Brain microvascular endothelial cell (primary cell): ENCODE measurements around the gene PRPH2.

Source experiments
- DNase-seq: peaks from one replicate; pipeline ENCODE4 v3.0.0-alpha.2; 2020
- H3K27ac ChIP-seq: fragments of 250-450 bp; sonication (Bioruptor Pico); 2 replicates; pipeline ENCODE4 v1.5.1; 2020; ENCODE audit warnings: mild to moderate bottlenecking, moderate library complexity
- H3K27me3 ChIP-seq: fragments of 250-450 bp; sonication (Bioruptor Pico); replicated peaks from 2 replicates; pipeline ENCODE4 v1.5.1; 2020; ENCODE audit warnings: mild to moderate bottlenecking
- H3K36me3 ChIP-seq: fragments of 250-450 bp; sonication (Bioruptor Pico); replicated peaks from 2 replicates; pipeline ENCODE4 v1.5.1; 2020; ENCODE audit warnings: mild to moderate bottlenecking
- H3K4me3 ChIP-seq: 2 replicates; pipeline ENCODE4 v1.5.1; 2011; ENCODE audit warnings: low read depth, mild to moderate bottlenecking, control low read depth, low read length, moderate library complexity
- in situ Hi-C: cut with HindIII; loops from 2 replicates; pipeline ENCODE4 v1.10.0; 2017; ENCODE audit warnings: low sequenced_read_pairs, low pct_ligation_motif_present
- TF ChIP-seq, protein P1 (sequence below): IDR thresholded peaks from 2 replicates; pipeline ENCODE4 v1.5.1; 2011; ENCODE audit warnings: low read depth, mild to moderate bottlenecking, moderate library complexity, low read length, control low read depth, inconsistent platforms; ENCODE audit errors: missing control alignments

Gene PRPH2

DNA sequence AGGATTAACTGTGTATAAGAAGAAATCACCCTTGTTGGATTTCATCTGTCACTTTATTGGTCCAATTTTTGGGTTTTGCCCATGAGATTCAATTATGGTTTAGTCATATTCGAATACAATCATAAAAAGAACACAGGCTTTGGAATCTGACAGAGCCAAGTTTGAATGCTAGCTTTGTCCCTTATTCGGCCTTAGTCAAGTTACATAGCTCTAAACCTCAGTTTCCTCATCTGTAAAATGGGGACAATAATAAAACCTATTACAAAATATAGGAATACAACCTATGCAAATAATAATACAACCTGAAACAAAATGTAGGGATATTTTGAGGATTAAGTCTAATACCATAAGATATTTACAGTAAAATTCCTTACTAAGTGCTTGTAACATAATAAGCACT, 57.7 kb downstream of the PRPH2 start:
- Histone ChIP-seq H3K27me3 (no peaks in the 10 kb centered on the region), H3K36me3 (peaks cover 63% of the 10 kb centered on the region), H3K27ac (no peak overlapping the region), H3K4me3 (no peak overlapping the region)
- DNase-seq: no peak
- in situ Hi-C loops: loop anchor here (25.0 kb wide), 1 partner anchor 198 kb away; no protein-coding TSS in a partner anchor
- TF ChIP-seq, protein P1, sequence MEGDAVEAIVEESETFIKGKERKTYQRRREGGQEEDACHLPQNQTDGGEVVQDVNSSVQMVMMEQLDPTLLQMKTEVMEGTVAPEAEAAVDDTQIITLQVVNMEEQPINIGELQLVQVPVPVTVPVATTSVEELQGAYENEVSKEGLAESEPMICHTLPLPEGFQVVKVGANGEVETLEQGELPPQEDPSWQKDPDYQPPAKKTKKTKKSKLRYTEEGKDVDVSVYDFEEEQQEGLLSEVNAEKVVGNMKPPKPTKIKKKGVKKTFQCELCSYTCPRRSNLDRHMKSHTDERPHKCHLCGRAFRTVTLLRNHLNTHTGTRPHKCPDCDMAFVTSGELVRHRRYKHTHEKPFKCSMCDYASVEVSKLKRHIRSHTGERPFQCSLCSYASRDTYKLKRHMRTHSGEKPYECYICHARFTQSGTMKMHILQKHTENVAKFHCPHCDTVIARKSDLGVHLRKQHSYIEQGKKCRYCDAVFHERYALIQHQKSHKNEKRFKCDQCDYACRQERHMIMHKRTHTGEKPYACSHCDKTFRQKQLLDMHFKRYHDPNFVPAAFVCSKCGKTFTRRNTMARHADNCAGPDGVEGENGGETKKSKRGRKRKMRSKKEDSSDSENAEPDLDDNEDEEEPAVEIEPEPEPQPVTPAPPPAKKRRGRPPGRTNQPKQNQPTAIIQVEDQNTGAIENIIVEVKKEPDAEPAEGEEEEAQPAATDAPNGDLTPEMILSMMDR: no peak

DNA sequence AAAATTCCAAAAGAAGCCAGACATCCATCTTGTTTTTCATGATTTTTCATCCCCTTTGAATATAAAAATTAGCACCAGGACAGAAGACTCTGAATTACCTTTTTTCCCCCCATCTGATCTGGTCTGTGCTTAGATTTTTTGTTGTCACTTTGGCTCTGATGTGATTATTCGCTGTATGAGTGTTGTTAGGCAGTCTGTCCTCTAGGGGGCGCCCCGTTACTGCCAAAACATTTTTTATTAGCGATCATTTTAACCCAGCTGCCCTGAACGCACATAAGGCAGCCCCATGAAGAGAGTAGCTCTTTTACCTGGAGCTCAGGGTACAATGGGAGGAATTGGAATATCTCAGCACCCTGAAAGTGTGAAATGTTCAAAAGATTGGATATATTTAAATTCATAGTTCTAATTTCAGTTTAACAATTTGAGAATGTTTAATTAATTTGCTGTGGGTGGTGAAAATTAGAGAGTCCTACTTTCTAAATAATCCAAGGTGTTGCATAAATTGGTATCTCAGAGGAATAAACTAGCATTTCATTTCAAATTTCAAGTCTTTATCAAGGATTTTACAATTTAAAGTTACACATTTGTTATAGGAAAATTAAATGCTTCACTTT, 60.8 kb downstream of the PRPH2 start:
- Histone ChIP-seq H3K4me3 (no peak overlapping the region), H3K27ac (no peak overlapping the region), H3K36me3 (peaks cover 58% of the 10 kb centered on the region), H3K27me3 (no peaks in the 10 kb centered on the region)
- TF ChIP-seq, protein P1: peak; percentile 85
- in situ Hi-C loops: loop anchor here (25.0 kb wide), 1 partner anchor 201 kb away; no protein-coding TSS in a partner anchor
- DNase-seq: peak; percentile 77

DNA sequence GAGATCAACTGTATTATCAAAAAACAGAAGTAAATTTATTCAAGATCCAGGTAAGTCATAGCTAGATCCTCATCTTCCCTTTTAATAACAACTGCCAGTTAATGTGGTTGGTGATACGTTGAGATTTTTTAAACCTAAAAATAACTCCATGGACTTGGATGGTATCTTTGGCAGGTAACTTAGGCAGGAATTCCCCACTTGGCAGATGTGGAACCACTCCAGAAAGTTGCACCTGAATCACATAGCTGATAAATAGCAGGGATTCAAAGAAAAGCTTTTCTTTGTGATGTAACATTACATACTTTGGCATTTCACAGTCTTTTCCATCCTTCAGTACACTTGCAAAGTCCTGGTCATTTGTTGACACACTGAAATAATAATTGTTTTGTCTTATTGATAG, 62.6 kb downstream of the PRPH2 start:
- Histone ChIP-seq H3K36me3 (peaks cover 43% of the 10 kb centered on the region), H3K27ac (no peak overlapping the region), H3K4me3 (no peak overlapping the region), H3K27me3 (no peaks in the 10 kb centered on the region)
- TF ChIP-seq, protein P1: no peak
- no peak for DNase-seq
- in situ Hi-C loops: loop anchor here (25.0 kb wide), 1 partner anchor 202 kb away; no protein-coding TSS in a partner anchor

DNA sequence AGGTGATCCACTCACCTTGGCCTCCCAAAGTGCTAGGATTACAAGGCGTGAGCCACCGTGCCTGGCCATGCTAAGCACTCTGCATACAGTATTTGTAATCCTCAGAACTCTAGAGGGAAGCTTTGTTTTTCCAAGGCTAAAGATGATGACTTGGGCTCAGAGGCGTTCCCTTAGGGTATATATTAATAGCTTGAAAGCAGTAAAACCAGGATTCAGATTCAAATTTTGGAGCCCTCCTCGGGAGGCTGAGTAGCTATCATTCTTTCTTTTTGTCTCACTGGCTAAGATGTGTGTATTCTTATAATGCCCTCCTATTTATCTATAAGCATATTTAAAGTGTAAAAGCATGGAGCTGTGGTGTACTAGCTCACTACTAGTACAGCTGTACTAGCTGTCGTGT, 68.5 kb downstream of the PRPH2 start:
- in situ Hi-C loops: loop anchor here (25.0 kb wide), 1 partner anchor 208 kb away; no protein-coding TSS in a partner anchor
- H3K4me3 ChIP-seq: no peak overlapping the region
- DNase-seq: no peak
- TF ChIP-seq, protein P1: no peak
- H3K27me3 ChIP-seq: no peaks in the 10 kb centered on the region
- H3K36me3 ChIP-seq: peaks cover 33% of the 10 kb centered on the region
- H3K27ac ChIP-seq: no peak overlapping the region

DNA sequence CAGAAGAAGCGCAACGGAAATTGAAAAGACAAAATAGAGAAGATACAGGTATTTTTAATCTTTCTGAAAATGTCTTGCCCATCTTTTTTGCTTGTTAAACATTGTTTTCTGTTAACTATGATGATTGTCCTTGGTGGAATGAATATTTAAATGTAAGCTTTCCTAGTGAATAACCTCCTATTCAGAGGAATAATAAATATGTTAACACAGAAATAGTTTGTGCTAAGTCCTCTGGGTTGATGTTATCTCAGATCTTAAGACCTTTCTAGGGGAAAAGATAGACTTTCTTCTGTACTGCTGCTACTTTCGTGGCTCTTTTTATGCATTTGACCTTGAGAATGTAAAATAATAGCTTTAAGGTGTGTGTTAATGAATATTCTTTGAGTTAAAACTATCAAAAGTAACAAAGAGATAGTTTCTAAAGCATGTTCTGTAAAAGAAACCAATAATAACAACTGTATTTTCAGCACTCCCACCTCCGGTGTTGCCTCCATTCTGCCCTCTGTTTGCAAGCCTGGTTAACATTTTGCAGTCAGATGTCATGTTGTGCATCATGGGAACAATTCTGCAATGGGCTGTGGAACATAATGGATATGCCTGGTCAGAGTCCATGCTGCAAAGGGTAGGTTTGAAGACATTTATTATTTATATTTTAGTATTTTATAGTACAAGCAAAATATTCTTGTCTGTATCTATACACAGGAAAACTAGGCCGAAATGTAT, 70.2 kb downstream of the PRPH2 start:
- TF ChIP-seq, protein P1: no peak
- in situ Hi-C loops: loop anchor here (25.0 kb wide), 1 partner anchor 210 kb away; no protein-coding TSS in a partner anchor
- Histone ChIP-seq H3K4me3 (no peak overlapping the region), H3K27me3 (no peaks in the 10 kb centered on the region), H3K27ac (no peak overlapping the region), H3K36me3 (peaks cover 33% of the 10 kb centered on the region)
- no peak for DNase-seq
